Caco-2 (cell line): Measurements from ENCODE around the gene GNPNAT1. TPM values are rescaled to one million over a fixed set of nuclear protein-coding genes. Genes with fewer than 3 reads are reported as not detected.
A peak's percentile ranks its signal among the peaks of the same experiment; 100 is the strongest.

Source experiments
- BruUV-seq: library from RNA; stranded (reverse); fragments of 400-500 nt; replicated peaks from 2 replicates; lab custom pipeline; 2021; lab: Mats Ljungman, UMichigan
- CTCF ChIA-PET: fragments of 300-600 bp; sonication (Branson Sonifier 250); formaldehyde crosslinking; loops from one replicate; lab custom pipeline; 2022; ENCODE audit warnings: antibody characterized with exemption; lab: Charles Lee
- POLR2A ChIA-PET: fragments of 300-600 bp; sonication (Branson Sonifier 250); formaldehyde crosslinking; loops from one replicate; lab custom pipeline; 2022; ENCODE audit warnings: antibody characterized with exemption; lab: Charles Lee
- DNase-seq, 2 experiments: peaks; one replicate each; pipeline versions ENCODE4 v3.0.0 to v3.0.0-alpha.2; 2020 to 2022
- H3K27me3 ChIP-seq: replicated peaks from 2 replicates; pipeline ENCODE4 v1.6.0; 2011; ENCODE audit warnings: low read length; ENCODE audit not compliant: control insufficient read depth, insufficient read depth
- H3K36me3 ChIP-seq: 2 replicates; pipeline ENCODE4 v1.5.1; 2011; ENCODE audit warnings: low read length; ENCODE audit not compliant: control insufficient read depth, insufficient read depth
- H3K4me1 ChIP-seq: fragments of 250-450 bp; sonication (Bioruptor Pico); 2 replicates; pipeline ENCODE4 v1.5.1; 2020; ENCODE audit warnings: mild to moderate bottlenecking
- H3K4me3 ChIP-seq: 2 replicates; pipeline ENCODE4 v1.5.1; 2011; ENCODE audit warnings: low read depth, mild to moderate bottlenecking, control low read depth, low read length
- H3K9me3 ChIP-seq: fragments of 250-450 bp; sonication (Bioruptor Pico); 2 replicates; pipeline ENCODE4 v1.5.1; 2020; ENCODE audit warnings: mild to moderate bottlenecking, moderate library complexity
- H3K27ac Mint-ChIP-seq: one replicate; pipeline ENCODE4 v1.8.0; 2022; ENCODE audit warnings: mixed read lengths; ENCODE audit not compliant: unreplicated experiment
- H3K27me3 Mint-ChIP-seq: one replicate; pipeline ENCODE4 v1.8.0; 2022; ENCODE audit warnings: mixed read lengths; ENCODE audit not compliant: insufficient read depth, unreplicated experiment
- H3K36me3 Mint-ChIP-seq: one replicate; pipeline ENCODE4 v1.8.0; 2022; ENCODE audit warnings: mild to moderate bottlenecking, mixed read lengths; ENCODE audit not compliant: insufficient read depth, unreplicated experiment
- H3K4me1 Mint-ChIP-seq: one replicate; pipeline ENCODE4 v1.8.0; 2022; ENCODE audit warnings: low read depth, mixed read lengths; ENCODE audit not compliant: unreplicated experiment
- H3K4me3 Mint-ChIP-seq: one replicate; pipeline ENCODE4 v1.8.0; 2022; ENCODE audit warnings: mild to moderate bottlenecking, moderate library complexity, mixed read lengths; ENCODE audit not compliant: unreplicated experiment
- H3K9me3 Mint-ChIP-seq: one replicate; pipeline ENCODE4 v1.8.0; 2022; ENCODE audit warnings: mixed read lengths; ENCODE audit not compliant: unreplicated experiment
- CTCF ChIP-seq, 2 experiments: fragments of 200-600 bp in 1 of 2; IDR thresholded peaks; 1 replicate in 1 of 2; 2 replicates in 1 of 2; pipeline versions ENCODE4 v1.5.1 to v1.8.0; 2011 to 2022; ENCODE audit warnings: antibody characterized with exemption in 1 of 2, control low read depth in 1 of 2, inconsistent platforms in 1 of 2, low read depth in 1 of 2, low read length in 1 of 2, mild to moderate bottlenecking in 1 of 2, moderate library complexity in 1 of 2; ENCODE audit not compliant: insufficient read depth in 1 of 2, severe bottlenecking in 1 of 2, unreplicated experiment in 1 of 2
- intact Hi-C: fragments of 100-400 bp; cut with micrococcal nuclease; formaldehyde crosslinking; loops from one replicate; pipeline ENCODE4 v1.10.0; 2022; ENCODE audit not compliant: unreplicated experiment
- total RNA-seq: library from RNA; stranded (reverse); gene quantifications from 2 replicates; pipeline ENCODE4 v1.2.3, GENCODE V29; 2022

Gene GNPNAT1
- total RNA-seq, 1 experiment from 2014 or later = 41.6 TPM

- Mint-ChIP-seq H3K36me3 (peaks cover 25% of the 10 kb centered on the region), H3K4me3 (peak overlapping the region; percentile 98), H3K27ac (peak overlapping the region; percentile 87), H3K9me3 (no peaks in the 10 kb centered on the region), H3K4me1 (peaks cover 6% of the 10 kb centered on the region), H3K27me3 (no peaks in the 10 kb centered on the region)
- no peak for TF ChIP-seq CTCF (IDR thresholded peaks at IDR 0.05; ENCODE audit: insufficient read depth in 1 of 2, low read depth in 1 of 2, low read length in 1 of 2, severe bottlenecking in 1 of 2, unreplicated experiment in 1 of 2)
- no peaks in the 10 kb centered on the region for H3K36me3 ChIP-seq
- H3K9me3 ChIP-seq = no peaks in the 10 kb centered on the region
- ChIA-PET CTCF (interaction anchor here (1.2 kb wide), 1 partner anchor 171 kb away, joined by 4 read pairs; no protein-coding TSS in a partner anchor), POLR2A (interaction anchor here (0.8 kb wide), 1 partner anchor 58 kb away, joined by 3 read pairs; no protein-coding TSS in a partner anchor)
- peaks cover 20% of the 10 kb centered on the region for H3K4me1 ChIP-seq
- DNase-seq = peak in 1 of 2 experiments; percentile 12
- intact Hi-C loops = loop anchor here (2.0 kb wide), 1 partner anchor 59 kb away; the partner anchor contains the start of gene STYX
- H3K4me3 ChIP-seq = peak overlapping the region; percentile 73
- no TSS peak for BruUV-seq
- H3K27me3 ChIP-seq = no peaks in the 10 kb centered on the region
Measured at GRCh38 chr14:52790011-52790755, 1.2 kb downstream of the GNPNAT1 start.

DNA sequence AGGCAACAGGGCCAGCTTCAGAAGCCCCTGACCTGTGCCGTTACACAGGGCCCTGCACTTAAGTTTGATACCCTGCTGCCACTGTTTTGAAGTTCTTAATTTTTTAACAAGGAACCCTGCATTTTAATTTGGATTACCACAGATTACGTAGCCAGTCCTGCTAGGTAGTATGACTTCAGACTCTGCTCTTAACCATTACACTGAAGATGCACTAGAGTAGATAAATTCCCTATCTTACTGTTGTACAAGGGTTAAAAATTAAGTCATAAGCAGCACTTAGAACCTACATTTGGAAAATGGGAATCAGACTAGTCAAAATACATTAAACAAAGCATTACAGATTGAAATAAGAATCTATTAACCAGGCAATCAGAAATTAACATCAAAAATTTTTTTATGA, 2.3 kb downstream of the GNPNAT1 start:
- TF ChIP-seq CTCF (IDR thresholded peaks at IDR 0.05; ENCODE audit: insufficient read depth in 1 of 2, low read depth in 1 of 2, low read length in 1 of 2, severe bottlenecking in 1 of 2, unreplicated experiment in 1 of 2) = no peak
- Mint-ChIP-seq H3K9me3 (no peaks in the 10 kb centered on the region), H3K4me3 (peak overlapping the region; percentile 98), H3K4me1 (peaks cover 6% of the 10 kb centered on the region), H3K36me3 (peaks cover 25% of the 10 kb centered on the region), H3K27ac (no peak overlapping the region), H3K27me3 (no peaks in the 10 kb centered on the region)
- H3K9me3 ChIP-seq = no peaks in the 10 kb centered on the region
- intact Hi-C loops = no loop called here
- CTCF ChIA-PET = no interaction called here
- no peaks in the 10 kb centered on the region for H3K27me3 ChIP-seq
- no peaks in the 10 kb centered on the region for H3K36me3 ChIP-seq
- DNase-seq = no peak
- POLR2A ChIA-PET = interaction anchor here (0.6 kb wide), 1 partner anchor 76 kb away, joined by 3 read pairs; no protein-coding TSS in a partner anchor
- BruUV-seq = no TSS peak
- H3K4me1 ChIP-seq = peaks cover 20% of the 10 kb centered on the region
- H3K4me3 ChIP-seq = no peak overlapping the region

GRCh38 chr14:52786887-52787286, 4.5 kb downstream of the GNPNAT1 start:
- POLR2A ChIA-PET = no interaction called here
- no peak for DNase-seq
- intact Hi-C loops = no loop called here
- no peaks in the 10 kb centered on the region for H3K9me3 Mint-ChIP-seq
- CTCF ChIA-PET = no interaction called here
- peaks cover 4% of the 10 kb centered on the region for H3K4me1 Mint-ChIP-seq
- H3K36me3 Mint-ChIP-seq = peaks cover 21% of the 10 kb centered on the region
- H3K36me3 ChIP-seq = no peaks in the 10 kb centered on the region
- H3K4me1 ChIP-seq = peaks cover 7% of the 10 kb centered on the region
- no peaks in the 10 kb centered on the region for H3K9me3 ChIP-seq
- H3K27me3 Mint-ChIP-seq = no peaks in the 10 kb centered on the region
- TF ChIP-seq CTCF (IDR thresholded peaks at IDR 0.05; ENCODE audit: insufficient read depth in 1 of 2, low read depth in 1 of 2, low read length in 1 of 2, severe bottlenecking in 1 of 2, unreplicated experiment in 1 of 2) = no peak
- H3K27me3 ChIP-seq = no peaks in the 10 kb centered on the region
- no peak overlapping the region for H3K4me3 Mint-ChIP-seq
- no peak overlapping the region for H3K4me3 ChIP-seq
- no TSS peak for BruUV-seq
- no peak overlapping the region for H3K27ac Mint-ChIP-seq
